ENCODE data around the gene CYLD. TPM values are rescaled to one million over a fixed set of nuclear protein-coding genes. Genes with fewer than 3 reads are reported as not detected.

Gene CYLD
- 10 to 100 TPM; 28.1 to 30.2 TPM for total RNA-seq

GRCh38 chr16:50741781-50742575 lies at the start of gene CYLD:
CYLD (plus strand) TSS chr16:50742086; CDS start chr16:50749699, 7,613 bp downstream.
- no peaks in the 10 kb centered on the region for H3K9me3 ChIP-seq
- H3K27ac ChIP-seq: peak within 1 kb of the TSS; percentile 86 to 88
- no peaks in the 10 kb centered on the region for H3K27me3 ChIP-seq (replicated peaks; ENCODE audit: insufficient read depth)
- intact Hi-C loops (cut with DNase I): loop anchor here (5.0 to 10.0 kb wide), 2 partner anchors 45 to 377 kb away; partner anchors contain the start of gene BRD7
- DNase-seq (ENCODE audit: low spot score): peak; percentile 100
- H3K36me3 ChIP-seq: no peaks in the 10 kb centered on the region
- H3K4me3 ChIP-seq: peak within 1 kb of the TSS; percentile 86 to 96
- no peak for TF ChIP-seq CTCF (IDR thresholded peaks at IDR 0.05)
- peak; percentile 95 for TF ChIP-seq POLR2AphosphoS5 (IDR thresholded peaks at IDR 0.05)
- TF ChIP-seq POLR2A (IDR thresholded peaks at IDR 0.05): peak; percentile 78
- no peaks in the 10 kb centered on the region for H3K4me1 ChIP-seq (replicated peaks)
- 0% methylated on average over 59 of the region's 93 CpGs for WGBS

GRCh38 chr16:50692644-50692998 lies 49.3 kb upstream of the CYLD start:
- H3K36me3 ChIP-seq: no peaks in the 10 kb centered on the region
- no peak overlapping the region for H3K27ac ChIP-seq
- no peak for DNase-seq (ENCODE audit: low spot score)
- intact Hi-C loops (cut with DNase I): no loop called here
- H3K27me3 ChIP-seq (replicated peaks; ENCODE audit: insufficient read depth): no peaks in the 10 kb centered on the region
- no peak for TF ChIP-seq POLR2AphosphoS5 (IDR thresholded peaks at IDR 0.05)
- TF ChIP-seq CTCF (IDR thresholded peaks at IDR 0.05): no peak
- no peak for TF ChIP-seq POLR2A (IDR thresholded peaks at IDR 0.05)
- H3K4me1 ChIP-seq (replicated peaks): no peaks in the 10 kb centered on the region
- H3K4me3 ChIP-seq: no peak overlapping the region
- 83% methylated on average over 4 of the region's 4 CpGs for WGBS
- H3K9me3 ChIP-seq: no peaks in the 10 kb centered on the region

- Histone ChIP-seq H3K4me1 (replicated peaks) (no peaks in the 10 kb centered on the region), H3K4me3 (peak within 1 kb of the TSS; percentile 30 to 41), H3K27me3 (replicated peaks; ENCODE audit: insufficient read depth) (no peaks in the 10 kb centered on the region), H3K9me3 (no peaks in the 10 kb centered on the region), H3K36me3 (no peaks in the 10 kb centered on the region), H3K27ac (no peak within 1 kb of the TSS)
- no peak for DNase-seq (ENCODE audit: low spot score)
- no peak for TF ChIP-seq CTCF (IDR thresholded peaks at IDR 0.05)
- intact Hi-C loops (cut with DNase I): no loop called here
- WGBS: 12% methylated on average over 51 of the region's 56 CpGs
These were observed 48.7 kb upstream of the CYLD start, which contains the start of gene NOD2 for GRCh38 chr16:50692999-50693781. NOD2 (plus strand) TSS chr16:50693606; CDS start chr16:50699496, 5,890 bp downstream.

- H3K27ac ChIP-seq: no peak overlapping the region
- no peaks in the 10 kb centered on the region for H3K36me3 ChIP-seq
- WGBS: 100% methylated on average over 2 of the region's 2 CpGs
- no peaks in the 10 kb centered on the region for H3K9me3 ChIP-seq
- no peak overlapping the region for H3K4me3 ChIP-seq
- no peaks in the 10 kb centered on the region for H3K4me1 ChIP-seq (replicated peaks)
- no peak for DNase-seq (ENCODE audit: low spot score)
- no peaks in the 10 kb centered on the region for H3K27me3 ChIP-seq (replicated peaks; ENCODE audit: insufficient read depth)
- intact Hi-C loops (cut with DNase I): no loop called here
- TF ChIP-seq CTCF (IDR thresholded peaks at IDR 0.05) (no peak), POLR2AphosphoS5 (IDR thresholded peaks at IDR 0.05) (no peak), POLR2A (IDR thresholded peaks at IDR 0.05) (no peak)
These were observed 47.7 kb upstream of the CYLD start for GRCh38 chr16:50694206-50694605.

Data from prostate gland (tissue), 2 donors.